ENCODE results near the gene EID1.

DNA sequence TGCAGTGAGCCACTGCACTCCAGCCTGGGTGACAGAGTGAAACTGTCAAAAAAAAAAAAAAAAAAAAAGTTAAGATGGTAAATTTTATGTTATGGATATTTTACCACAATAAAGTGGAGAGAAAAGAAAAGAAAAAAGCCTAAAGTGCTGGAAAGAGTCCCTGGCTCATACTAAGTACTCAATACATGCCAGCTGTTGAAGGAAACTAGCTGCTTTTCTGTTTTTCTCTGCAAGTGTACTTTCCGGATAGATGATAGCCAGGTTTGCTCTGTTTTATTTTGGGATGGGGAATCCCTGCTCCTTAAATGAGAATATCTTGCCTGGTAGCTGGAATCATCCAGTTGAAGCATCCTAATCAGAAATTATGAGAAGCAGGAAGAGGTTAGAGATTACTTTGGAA lies 10.9 kb downstream of the EID1 start:
- TF ChIP-seq CTCF (IDR thresholded peaks at IDR 0.05; ENCODE audit: low read length) (no peak), EZH2phosphoT487 (IDR thresholded peaks at IDR 0.05; ENCODE audit: low read length) (no peak)

Measured in MM.1S (cell line).